ENCODE data around the gene IL11. TPM values are rescaled to one million over a fixed set of nuclear protein-coding genes. Genes with fewer than 3 reads are reported as not detected.

The IL11 gene
- total RNA-seq, 1 experiment from 2014 or later = 1.8 TPM

GRCh38 chr19:55385724-55386492 is 15.6 kb upstream of the IL11 start, which contains the start of gene RPL28 (continued):
- peak; percentile 37 for TF ChIP-seq NFYB (CRISPR knock-in tag; conservative IDR thresholded peaks at IDR 0.05; ENCODE audit: low read depth)
- no peak for TF ChIP-seq E2F4 (CRISPR knock-in tag; IDR thresholded peaks at IDR 0.05; ENCODE audit: borderline replicate concordance, low read depth)
- no peak for TF ChIP-seq SOX15 (CRISPR knock-in tag; IDR thresholded peaks at IDR 0.05)
- no peak for TF ChIP-seq PRRX2 (CRISPR knock-in tag; IDR thresholded peaks at IDR 0.05)
- TF ChIP-seq E2F5 (CRISPR knock-in tag; IDR thresholded peaks at IDR 0.05) = no peak
- TF ChIP-seq, protein P1, sequence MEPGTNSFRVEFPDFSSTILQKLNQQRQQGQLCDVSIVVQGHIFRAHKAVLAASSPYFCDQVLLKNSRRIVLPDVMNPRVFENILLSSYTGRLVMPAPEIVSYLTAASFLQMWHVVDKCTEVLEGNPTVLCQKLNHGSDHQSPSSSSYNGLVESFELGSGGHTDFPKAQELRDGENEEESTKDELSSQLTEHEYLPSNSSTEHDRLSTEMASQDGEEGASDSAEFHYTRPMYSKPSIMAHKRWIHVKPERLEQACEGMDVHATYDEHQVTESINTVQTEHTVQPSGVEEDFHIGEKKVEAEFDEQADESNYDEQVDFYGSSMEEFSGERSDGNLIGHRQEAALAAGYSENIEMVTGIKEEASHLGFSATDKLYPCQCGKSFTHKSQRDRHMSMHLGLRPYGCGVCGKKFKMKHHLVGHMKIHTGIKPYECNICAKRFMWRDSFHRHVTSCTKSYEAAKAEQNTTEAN (CRISPR knock-in tag; IDR thresholded peaks at IDR 0.05) = no peak
- no peak for TF ChIP-seq NR2C2 (CRISPR knock-in tag; IDR thresholded peaks at IDR 0.05)
- no peak for TF ChIP-seq ZNF317 (CRISPR knock-in tag; IDR thresholded peaks at IDR 0.05; ENCODE audit: borderline replicate concordance, low read depth)
- TF ChIP-seq, protein P2, sequence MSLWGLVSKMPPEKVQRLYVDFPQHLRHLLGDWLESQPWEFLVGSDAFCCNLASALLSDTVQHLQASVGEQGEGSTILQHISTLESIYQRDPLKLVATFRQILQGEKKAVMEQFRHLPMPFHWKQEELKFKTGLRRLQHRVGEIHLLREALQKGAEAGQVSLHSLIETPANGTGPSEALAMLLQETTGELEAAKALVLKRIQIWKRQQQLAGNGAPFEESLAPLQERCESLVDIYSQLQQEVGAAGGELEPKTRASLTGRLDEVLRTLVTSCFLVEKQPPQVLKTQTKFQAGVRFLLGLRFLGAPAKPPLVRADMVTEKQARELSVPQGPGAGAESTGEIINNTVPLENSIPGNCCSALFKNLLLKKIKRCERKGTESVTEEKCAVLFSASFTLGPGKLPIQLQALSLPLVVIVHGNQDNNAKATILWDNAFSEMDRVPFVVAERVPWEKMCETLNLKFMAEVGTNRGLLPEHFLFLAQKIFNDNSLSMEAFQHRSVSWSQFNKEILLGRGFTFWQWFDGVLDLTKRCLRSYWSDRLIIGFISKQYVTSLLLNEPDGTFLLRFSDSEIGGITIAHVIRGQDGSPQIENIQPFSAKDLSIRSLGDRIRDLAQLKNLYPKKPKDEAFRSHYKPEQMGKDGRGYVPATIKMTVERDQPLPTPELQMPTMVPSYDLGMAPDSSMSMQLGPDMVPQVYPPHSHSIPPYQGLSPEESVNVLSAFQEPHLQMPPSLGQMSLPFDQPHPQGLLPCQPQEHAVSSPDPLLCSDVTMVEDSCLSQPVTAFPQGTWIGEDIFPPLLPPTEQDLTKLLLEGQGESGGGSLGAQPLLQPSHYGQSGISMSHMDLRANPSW (CRISPR knock-in tag; conservative IDR thresholded peaks at IDR 0.05; ENCODE audit: low read depth) = no peak
- TF ChIP-seq TP53 (CRISPR knock-in tag; IDR thresholded peaks at IDR 0.05) = no peak
- no peak for TF ChIP-seq ZNF219 (CRISPR knock-in tag; IDR thresholded peaks at IDR 0.05; ENCODE audit: borderline replicate concordance)
- TF ChIP-seq IRF2 (CRISPR knock-in tag; IDR thresholded peaks at IDR 0.05; ENCODE audit: borderline replicate concordance, low read depth) = no peak
- TF ChIP-seq FOXP1 (CRISPR knock-in tag; IDR thresholded peaks at IDR 0.05; ENCODE audit: borderline replicate concordance) = peak; percentile 81; the same call in 1 of the 2 replicates
- 0 out of 2 replicates have a peak, but pooled peaks have one; percentile 61 for TF ChIP-seq AFF4 (CRISPR knock-in tag; IDR thresholded peaks at IDR 0.05; ENCODE audit: borderline replicate concordance)
- no peak for TF ChIP-seq FOXJ3 (CRISPR knock-in tag; IDR thresholded peaks at IDR 0.05; ENCODE audit: borderline replicate concordance)
- TF ChIP-seq, protein P3, sequence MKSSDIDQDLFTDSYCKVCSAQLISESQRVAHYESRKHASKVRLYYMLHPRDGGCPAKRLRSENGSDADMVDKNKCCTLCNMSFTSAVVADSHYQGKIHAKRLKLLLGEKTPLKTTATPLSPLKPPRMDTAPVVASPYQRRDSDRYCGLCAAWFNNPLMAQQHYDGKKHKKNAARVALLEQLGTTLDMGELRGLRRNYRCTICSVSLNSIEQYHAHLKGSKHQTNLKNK (CRISPR knock-in tag; IDR thresholded peaks at IDR 0.05) = peak; percentile 16; the same call in 1 of the 2 replicates
- TF ChIP-seq JUN (CRISPR knock-in tag; IDR thresholded peaks at IDR 0.05) = peak; percentile 70; the same call in 1 of the 2 replicates
- TF ChIP-seq, protein P4, sequence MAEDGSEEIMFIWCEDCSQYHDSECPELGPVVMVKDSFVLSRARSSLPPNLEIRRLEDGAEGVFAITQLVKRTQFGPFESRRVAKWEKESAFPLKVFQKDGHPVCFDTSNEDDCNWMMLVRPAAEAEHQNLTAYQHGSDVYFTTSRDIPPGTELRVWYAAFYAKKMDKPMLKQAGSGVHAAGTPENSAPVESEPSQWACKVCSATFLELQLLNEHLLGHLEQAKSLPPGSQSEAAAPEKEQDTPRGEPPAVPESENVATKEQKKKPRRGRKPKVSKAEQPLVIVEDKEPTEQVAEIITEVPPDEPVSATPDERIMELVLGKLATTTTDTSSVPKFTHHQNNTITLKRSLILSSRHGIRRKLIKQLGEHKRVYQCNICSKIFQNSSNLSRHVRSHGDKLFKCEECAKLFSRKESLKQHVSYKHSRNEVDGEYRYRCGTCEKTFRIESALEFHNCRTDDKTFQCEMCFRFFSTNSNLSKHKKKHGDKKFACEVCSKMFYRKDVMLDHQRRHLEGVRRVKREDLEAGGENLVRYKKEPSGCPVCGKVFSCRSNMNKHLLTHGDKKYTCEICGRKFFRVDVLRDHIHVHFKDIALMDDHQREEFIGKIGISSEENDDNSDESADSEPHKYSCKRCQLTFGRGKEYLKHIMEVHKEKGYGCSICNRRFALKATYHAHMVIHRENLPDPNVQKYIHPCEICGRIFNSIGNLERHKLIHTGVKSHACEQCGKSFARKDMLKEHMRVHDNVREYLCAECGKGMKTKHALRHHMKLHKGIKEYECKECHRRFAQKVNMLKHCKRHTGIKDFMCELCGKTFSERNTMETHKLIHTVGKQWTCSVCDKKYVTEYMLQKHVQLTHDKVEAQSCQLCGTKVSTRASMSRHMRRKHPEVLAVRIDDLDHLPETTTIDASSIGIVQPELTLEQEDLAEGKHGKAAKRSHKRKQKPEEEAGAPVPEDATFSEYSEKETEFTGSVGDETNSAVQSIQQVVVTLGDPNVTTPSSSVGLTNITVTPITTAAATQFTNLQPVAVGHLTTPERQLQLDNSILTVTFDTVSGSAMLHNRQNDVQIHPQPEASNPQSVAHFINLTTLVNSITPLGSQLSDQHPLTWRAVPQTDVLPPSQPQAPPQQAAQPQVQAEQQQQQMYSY (CRISPR knock-in tag; IDR thresholded peaks at IDR 0.05) = no peak
- TF ChIP-seq NFE2L1 (CRISPR knock-in tag; IDR thresholded peaks at IDR 0.05) = no peak; the same call in 1 of the 2 replicates
- TF ChIP-seq GTF2I (CRISPR knock-in tag; conservative IDR thresholded peaks at IDR 0.05) = no peak
- TF ChIP-seq KAT7 (CRISPR knock-in tag; IDR thresholded peaks at IDR 0.05; ENCODE audit: borderline replicate concordance) = peak; percentile 75; the same call in 1 of the 2 replicates
- TF ChIP-seq ZNF263 (CRISPR knock-in tag; IDR thresholded peaks at IDR 0.05; ENCODE audit: low read depth) = no peak
- no peak for TF ChIP-seq ZNF423 (CRISPR knock-in tag; IDR thresholded peaks at IDR 0.05)
- TF ChIP-seq NR1H2 (CRISPR knock-in tag; IDR thresholded peaks at IDR 0.05) = 0 out of 2 replicates have a peak, but pooled peaks have one; percentile 18
- TF ChIP-seq ZNF416 (CRISPR knock-in tag; IDR thresholded peaks at IDR 0.05) = no peak

All from WTC11 (cell line).